ENCODE measurements around the gene TRABD2B. TPM values are rescaled to one million over a fixed set of nuclear protein-coding genes. Genes with fewer than 3 reads are reported as not detected.

TRABD2B gene
- total RNA-seq, 1 donor from 2014 or later, result 6.2 TPM

DNA sequence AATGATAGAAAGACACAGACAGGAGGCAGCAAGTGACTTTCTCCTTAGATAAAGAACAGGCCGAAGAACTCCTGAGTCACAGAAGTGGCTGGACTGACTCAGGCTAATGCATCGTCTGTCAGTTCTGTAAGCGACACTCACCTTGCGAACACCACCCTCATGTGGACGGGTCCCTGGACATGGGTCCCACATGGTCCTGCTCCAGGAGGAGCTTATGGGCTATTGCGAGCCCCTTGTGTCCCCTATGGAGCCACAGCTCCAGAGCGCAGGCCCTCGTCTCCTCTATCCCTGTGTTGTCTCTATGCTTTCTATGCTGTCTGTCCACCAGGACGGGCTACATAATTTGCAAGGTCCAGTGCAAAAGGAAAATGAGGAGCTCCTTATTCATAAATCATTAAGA, 85.8 kb downstream of the TRABD2B start:
- Mint-ChIP-seq H3K9me3 (no peaks in the 10 kb centered on the region), H3K4me3 (no peak overlapping the region), H3K4me1 (peaks cover 31% of the 10 kb centered on the region), H3K36me3 (no peaks in the 10 kb centered on the region), H3K27me3 (ENCODE audit: low read depth) (peaks cover 8% of the 10 kb centered on the region), H3K27ac (no peak overlapping the region)
- TF ChIP-seq, protein P1, sequence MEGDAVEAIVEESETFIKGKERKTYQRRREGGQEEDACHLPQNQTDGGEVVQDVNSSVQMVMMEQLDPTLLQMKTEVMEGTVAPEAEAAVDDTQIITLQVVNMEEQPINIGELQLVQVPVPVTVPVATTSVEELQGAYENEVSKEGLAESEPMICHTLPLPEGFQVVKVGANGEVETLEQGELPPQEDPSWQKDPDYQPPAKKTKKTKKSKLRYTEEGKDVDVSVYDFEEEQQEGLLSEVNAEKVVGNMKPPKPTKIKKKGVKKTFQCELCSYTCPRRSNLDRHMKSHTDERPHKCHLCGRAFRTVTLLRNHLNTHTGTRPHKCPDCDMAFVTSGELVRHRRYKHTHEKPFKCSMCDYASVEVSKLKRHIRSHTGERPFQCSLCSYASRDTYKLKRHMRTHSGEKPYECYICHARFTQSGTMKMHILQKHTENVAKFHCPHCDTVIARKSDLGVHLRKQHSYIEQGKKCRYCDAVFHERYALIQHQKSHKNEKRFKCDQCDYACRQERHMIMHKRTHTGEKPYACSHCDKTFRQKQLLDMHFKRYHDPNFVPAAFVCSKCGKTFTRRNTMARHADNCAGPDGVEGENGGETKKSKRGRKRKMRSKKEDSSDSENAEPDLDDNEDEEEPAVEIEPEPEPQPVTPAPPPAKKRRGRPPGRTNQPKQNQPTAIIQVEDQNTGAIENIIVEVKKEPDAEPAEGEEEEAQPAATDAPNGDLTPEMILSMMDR (IDR thresholded peaks at IDR 0.05; ENCODE audit: unreplicated experiment), result no peak
- no peak for DNase-seq (ENCODE audit: low spot score in 2 of 2, unreplicated experiment in 2 of 2)

DNA sequence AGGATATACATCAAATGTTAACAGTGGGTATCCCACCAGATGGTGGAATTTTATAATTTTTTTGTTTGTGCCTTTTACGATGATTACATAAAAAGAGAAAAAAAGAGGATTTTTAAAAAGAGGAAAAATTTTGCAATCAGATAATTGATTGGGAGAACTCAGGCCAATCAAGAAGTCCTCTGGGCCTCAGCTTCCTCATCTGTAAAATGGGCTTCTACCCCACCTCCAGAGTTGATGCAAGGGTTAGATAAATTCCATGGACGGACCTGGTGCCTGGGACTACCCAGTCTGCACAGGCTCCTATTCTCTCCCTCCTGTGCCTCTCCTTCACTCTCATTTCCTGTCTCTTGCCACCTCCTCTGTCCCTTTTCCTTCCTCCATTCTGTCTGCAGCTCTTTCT, 88.9 kb downstream of the TRABD2B start:
- TF ChIP-seq, protein P1 (IDR thresholded peaks at IDR 0.05; ENCODE audit: unreplicated experiment), result no peak
- Mint-ChIP-seq H3K27ac (no peak overlapping the region), H3K36me3 (no peaks in the 10 kb centered on the region), H3K4me3 (no peak overlapping the region), H3K9me3 (no peaks in the 10 kb centered on the region), H3K4me1 (peaks cover 23% of the 10 kb centered on the region), H3K27me3 (ENCODE audit: low read depth) (peaks cover 17% of the 10 kb centered on the region)
- DNase-seq (ENCODE audit: low spot score in 2 of 2, unreplicated experiment in 2 of 2), result no peak

DNA sequence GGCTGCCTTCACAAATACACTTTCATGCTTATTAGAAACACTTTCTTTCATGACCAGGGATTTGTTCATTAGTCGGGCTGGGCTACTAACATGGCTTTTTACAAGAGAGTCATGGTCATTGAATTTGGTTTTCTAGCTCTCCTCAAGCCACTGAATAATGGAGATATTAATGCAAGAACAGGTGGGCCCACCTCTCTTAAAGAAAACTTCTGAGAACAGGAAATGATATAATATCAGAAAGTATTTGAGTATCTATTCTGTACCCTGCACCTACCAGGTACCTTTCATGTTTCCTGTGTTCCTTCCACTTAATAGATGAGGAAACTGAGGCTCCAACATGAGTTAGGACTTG, 90.0 kb downstream of the TRABD2B start:
- no peaks in the 10 kb centered on the region for H3K9me3 Mint-ChIP-seq
- H3K4me1 Mint-ChIP-seq, result peaks cover 27% of the 10 kb centered on the region
- DNase-seq (ENCODE audit: low spot score in 2 of 2, unreplicated experiment in 2 of 2), result no peak
- H3K4me3 Mint-ChIP-seq, result no peak overlapping the region
- TF ChIP-seq, protein P1 (IDR thresholded peaks at IDR 0.05; ENCODE audit: unreplicated experiment), result no peak
- peaks cover 17% of the 10 kb centered on the region for H3K27me3 Mint-ChIP-seq (ENCODE audit: low read depth)
- H3K27ac Mint-ChIP-seq, result peak overlapping the region; percentile 55
- no peaks in the 10 kb centered on the region for H3K36me3 Mint-ChIP-seq

DNA sequence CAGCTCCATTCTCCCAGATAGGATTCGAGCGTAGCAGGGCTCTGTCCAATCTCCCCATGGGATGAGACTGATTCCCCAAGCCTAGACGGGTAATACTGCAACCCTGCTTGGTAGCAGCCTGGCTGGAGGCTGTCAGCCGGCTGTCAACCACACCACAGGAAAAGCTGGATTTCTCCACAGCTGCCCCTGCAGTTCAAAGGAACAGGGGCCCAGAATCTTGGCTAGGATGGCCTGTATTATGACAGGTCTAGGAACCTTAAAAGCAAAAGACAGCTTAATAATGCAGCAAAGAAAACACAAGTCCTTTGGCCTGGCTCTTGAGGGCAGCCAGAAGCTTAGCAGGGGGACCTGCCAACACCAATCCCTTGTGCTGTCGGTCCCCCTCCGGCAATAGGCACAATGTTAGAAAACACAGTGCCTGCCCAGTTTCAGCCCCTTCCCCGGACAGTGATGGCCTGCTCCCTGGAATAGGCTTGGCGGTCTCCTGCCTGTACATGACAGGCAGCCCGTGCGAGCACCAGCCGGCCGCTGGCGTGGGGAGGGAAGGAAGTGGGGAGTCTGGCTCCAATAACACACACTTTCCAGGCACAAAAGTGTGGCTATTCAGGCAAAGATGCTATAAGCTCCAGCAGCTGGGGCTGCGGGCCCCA, 90.5 kb downstream of the TRABD2B start:
- TF ChIP-seq, protein P1 (IDR thresholded peaks at IDR 0.05; ENCODE audit: unreplicated experiment), result no peak
- Mint-ChIP-seq H3K4me3 (no peak overlapping the region), H3K4me1 (peaks cover 24% of the 10 kb centered on the region), H3K27me3 (ENCODE audit: low read depth) (peaks cover 17% of the 10 kb centered on the region), H3K36me3 (no peaks in the 10 kb centered on the region), H3K27ac (peak overlapping the region; percentile 55), H3K9me3 (no peaks in the 10 kb centered on the region)
- DNase-seq (ENCODE audit: low spot score in 2 of 2, unreplicated experiment in 2 of 2), result no peak

GRCh38 chr1:47906009-47906432, 91.2 kb downstream of the TRABD2B start:
- H3K4me1 Mint-ChIP-seq, result peaks cover 24% of the 10 kb centered on the region

More at GRCh38 chr1:47906009-47906432, 91.2 kb downstream of the TRABD2B start:
- Mint-ChIP-seq H3K9me3 (no peaks in the 10 kb centered on the region), H3K27me3 (ENCODE audit: low read depth) (peaks cover 19% of the 10 kb centered on the region), H3K36me3 (no peaks in the 10 kb centered on the region), H3K4me3 (no peak overlapping the region), H3K27ac (no peak overlapping the region)
- TF ChIP-seq, protein P1 (IDR thresholded peaks at IDR 0.05; ENCODE audit: unreplicated experiment), result no peak
- DNase-seq (ENCODE audit: low spot score in 2 of 2, unreplicated experiment in 2 of 2), result no peak

All from mesothelial cell of epicardium (in vitro differentiated cells).